ENCODE measurements around the gene TMEM107.

DNA sequence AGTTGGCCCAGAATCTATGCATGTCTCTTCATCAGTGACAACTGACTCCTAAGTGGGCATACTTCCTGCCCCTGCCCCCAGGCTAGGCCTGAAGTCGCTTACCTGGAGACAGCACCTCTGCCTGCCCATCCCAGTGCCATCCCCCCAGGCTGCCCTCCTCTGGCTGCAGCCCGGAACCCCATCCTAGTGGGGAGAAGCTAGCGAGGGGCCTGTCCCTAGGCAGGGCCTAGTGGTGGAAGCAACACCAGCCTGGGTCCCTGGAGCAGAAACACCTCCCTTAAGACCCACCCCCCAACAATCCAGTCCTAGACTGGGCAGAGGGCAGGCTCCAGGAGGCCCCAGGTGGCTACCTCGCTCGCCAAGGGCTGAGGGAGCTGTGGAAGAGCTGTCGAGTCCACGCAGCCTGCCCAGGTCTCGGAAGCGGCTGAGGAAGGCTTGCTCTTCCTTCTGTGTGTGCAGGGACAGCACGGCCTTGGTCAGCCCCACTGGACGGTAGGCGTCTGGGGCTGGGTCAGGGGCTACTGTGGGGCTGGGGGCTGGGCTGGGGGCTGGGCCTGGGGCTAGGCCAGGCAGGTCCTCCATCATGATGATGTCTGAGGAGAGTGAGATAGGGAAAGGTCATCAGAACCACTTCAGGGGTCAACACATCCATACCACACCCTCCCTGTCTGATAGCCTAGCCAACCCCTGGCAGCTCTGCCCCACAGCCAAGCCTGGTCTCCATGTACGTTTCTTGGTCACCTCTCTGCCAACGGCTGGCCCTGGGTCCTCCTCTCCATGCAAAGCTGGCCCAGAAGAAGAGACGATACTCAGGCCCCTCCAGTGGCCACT lies 31.6 kb downstream of the TMEM107 start:
- TF ChIP-seq, protein P1, sequence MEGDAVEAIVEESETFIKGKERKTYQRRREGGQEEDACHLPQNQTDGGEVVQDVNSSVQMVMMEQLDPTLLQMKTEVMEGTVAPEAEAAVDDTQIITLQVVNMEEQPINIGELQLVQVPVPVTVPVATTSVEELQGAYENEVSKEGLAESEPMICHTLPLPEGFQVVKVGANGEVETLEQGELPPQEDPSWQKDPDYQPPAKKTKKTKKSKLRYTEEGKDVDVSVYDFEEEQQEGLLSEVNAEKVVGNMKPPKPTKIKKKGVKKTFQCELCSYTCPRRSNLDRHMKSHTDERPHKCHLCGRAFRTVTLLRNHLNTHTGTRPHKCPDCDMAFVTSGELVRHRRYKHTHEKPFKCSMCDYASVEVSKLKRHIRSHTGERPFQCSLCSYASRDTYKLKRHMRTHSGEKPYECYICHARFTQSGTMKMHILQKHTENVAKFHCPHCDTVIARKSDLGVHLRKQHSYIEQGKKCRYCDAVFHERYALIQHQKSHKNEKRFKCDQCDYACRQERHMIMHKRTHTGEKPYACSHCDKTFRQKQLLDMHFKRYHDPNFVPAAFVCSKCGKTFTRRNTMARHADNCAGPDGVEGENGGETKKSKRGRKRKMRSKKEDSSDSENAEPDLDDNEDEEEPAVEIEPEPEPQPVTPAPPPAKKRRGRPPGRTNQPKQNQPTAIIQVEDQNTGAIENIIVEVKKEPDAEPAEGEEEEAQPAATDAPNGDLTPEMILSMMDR (IDR thresholded peaks at IDR 0.05; ENCODE audit: insufficient read depth, low read length, poor library complexity, severe bottlenecking): no peak
- no peak for TF ChIP-seq EZH2phosphoT487 (conservative IDR thresholded peaks at IDR 0.05; ENCODE audit: low read length)
